Activated effector memory CD4-positive, alpha-beta T cell treated with Interleukin-2 at 50 U/mL for 16 hours (primary cell): ENCODE measurements around the gene MAP2K1.
"Not testable (repeated sequence)": the region's sequence is repeated elsewhere in the genome, so short reads cannot be mapped to it uniquely, and the experiment has no call there.

Experiments
- DNase-seq: peaks from one replicate; pipeline ENCODE4 v3.0.0-alpha.2; 2020

The MAP2K1 gene

DNA sequence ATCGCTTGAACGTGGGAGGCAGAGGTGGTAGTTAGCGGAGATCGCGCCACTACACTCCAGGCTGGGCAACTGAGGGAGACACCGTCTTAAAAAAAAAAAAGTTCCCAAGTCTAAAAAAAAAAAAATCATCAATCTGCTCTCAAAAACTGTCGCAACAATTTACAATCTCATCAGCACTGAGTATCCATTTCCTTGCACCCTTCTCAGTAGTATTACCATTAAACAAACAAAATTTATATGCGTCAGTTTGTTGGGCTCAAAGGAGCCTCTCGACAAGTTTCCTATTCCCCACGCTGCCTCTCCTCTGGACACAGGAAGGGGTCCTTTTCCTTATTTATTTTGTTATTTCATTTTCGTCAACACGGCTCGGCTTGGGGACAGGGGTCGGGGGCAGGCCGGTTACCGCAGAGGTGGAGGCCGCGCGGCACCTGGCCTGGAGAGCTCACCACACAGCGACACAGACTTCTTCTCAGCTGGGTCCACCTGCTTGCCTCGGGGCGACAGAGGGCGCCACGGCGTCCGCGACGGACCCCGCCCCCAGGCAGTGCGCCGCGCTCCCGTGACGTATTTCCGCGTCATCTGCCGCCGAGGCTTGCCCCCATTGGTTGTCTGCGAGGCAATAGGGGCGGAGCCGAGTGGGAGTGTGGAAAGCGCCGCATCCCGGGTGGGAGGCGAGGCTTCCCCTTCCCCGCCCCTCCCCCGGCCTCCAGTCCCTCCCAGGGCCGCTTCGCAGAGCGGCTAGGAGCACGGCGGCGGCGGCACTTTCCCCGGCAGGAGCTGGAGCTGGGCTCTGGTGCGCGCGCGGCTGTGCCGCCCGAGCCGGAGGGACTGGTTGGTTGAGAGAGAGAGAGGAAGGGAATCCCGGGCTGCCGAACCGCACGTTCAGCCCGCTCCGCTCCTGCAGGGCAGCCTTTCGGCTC lies at the start of gene MAP2K1:
TSS of gene MAP2K1 (plus strand) at position 709 of the 920 bp plus-strand sequence. CDS start 436 bp downstream, outside the sequence.
- peak; percentile 98 for DNase-seq

DNA sequence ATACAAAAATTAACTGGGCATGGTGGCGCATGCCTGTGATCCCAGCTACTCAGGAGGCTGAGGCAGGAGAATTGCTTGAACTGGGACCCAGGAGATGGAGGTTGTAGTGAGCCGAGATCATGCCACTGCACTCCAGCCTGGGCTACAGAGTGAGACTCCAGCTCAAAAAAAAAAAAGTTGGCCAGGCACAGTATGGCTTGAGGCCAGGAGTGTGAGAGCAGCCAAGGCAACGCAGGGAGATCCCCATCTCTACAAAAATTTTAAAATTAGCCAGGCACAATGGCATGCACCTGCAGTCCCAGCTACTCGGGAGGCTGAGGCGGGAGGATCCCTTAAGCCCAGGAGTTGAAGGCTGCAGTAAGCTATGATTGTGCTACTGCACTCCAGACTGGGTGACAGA lies 38.2 kb upstream of the MAP2K1 start:
- not testable (repeated sequence) for DNase-seq

DNA sequence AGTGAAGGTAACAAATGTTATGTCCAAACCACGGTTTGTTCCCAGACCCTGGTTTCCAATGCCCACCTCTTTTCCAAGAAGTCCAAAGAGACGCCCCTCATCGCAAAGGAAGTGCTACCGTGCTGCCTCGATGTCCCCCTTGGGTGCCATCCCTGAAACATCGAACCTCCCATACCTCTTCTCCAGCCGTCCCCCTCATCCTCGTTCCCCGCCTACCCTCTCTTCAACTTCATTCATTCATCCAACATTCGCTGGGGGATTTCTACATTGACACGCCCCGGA lies 30.7 kb upstream of the MAP2K1 start:
- DNase-seq: no peak

DNA sequence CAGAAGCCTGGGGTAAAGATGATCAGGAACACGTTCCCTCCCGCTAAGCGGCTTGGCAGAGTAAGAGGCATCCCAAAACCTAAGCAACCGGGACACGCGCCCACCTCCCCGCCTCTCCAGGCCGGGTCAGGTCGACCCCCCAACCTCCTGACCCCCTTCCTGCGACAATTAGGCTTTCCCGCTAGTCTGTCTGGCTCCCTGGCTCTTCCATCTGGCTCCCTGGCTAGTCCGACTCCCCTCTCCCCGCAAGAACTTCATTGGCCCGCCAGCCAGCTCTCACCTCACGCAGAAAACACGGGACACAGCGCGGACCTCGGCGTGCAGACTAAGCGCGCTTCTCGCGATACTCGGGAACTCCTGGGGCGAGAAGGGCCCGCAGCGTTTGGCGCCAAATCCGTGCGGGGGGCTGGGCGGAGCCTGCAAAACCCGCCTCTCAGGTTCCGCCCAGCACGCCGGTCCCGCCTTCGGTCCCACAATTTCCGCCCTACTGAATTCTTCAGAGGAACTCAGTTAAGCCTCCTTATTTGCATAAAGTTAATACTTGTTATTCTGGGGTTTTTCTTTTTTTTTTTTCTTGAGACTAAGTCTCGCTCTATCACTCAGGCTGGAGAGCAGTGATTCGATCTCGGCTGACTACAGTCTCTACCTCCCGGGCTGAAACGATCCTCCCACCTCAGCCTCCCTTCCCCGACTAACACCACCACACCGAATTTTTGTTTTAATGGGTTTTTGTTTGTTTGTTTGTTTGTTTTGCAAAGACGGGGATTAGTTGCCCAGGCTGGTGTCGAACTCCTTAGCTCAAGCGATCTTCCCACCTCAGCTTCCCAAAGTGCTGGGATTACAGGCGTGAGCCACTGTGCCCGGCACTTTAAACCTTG lies 30.1 kb upstream of the MAP2K1 start, which contains the start of gene TIPIN:
TSS of gene TIPIN (minus strand) at position 327 of the 878 bp plus-strand sequence. CDS start 3,738 bp downstream, outside the sequence.
- peak; percentile 95 for DNase-seq

DNA sequence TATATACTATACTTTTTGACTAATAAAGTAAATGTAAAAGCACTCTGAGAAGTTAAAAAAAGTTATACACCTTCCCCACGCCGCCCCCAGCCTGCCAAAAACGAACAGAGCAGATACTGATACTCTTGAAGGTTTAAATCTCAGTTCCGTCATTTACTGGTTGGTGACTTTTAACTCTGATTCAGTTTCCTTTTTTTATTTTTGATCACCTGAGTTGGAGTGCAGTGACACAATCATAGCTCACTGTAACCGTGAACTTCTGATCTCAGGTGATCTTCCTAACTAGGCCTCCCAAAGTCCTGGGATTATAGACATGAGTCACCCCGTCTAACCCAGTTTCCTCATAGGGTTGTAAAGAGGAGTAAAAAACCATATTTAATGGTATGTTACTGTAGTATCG lies 27.0 kb upstream of the MAP2K1 start:
- no peak for DNase-seq

DNA sequence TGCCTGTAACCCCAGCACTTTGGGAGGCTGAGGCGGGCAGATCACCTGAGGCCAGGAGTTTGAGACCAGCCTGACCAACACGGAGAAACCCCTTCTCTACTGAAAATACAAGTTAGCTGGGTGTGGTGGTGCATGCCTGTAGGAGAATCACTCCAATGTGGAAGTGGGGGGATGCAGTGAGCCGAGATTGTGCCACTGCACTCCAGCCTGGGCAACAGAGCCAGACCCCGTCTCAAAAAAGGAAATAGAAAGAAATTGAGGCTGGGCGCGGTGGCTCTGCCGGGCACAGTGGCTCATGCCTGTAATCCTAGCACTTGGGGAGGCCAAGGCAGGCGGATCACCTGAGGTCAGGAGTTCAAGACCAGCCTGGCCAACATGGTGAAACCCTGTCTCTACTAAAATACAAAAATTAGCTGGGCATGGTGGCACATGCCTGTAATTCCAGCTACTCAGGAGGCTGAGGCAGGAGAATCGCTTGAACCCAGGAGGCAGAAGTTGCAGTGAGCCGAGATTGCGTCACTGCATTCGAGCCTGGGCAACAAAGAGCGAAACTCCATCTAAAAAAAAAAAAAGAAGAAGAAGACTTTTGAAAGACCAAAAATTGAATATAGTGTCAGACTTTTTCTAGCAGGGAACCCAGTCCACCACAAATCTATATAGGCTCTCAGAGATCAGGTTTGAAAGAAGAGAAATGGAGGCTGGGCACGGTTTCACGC lies 24.8 kb upstream of the MAP2K1 start:
- DNase-seq: not testable (repeated sequence)

DNA sequence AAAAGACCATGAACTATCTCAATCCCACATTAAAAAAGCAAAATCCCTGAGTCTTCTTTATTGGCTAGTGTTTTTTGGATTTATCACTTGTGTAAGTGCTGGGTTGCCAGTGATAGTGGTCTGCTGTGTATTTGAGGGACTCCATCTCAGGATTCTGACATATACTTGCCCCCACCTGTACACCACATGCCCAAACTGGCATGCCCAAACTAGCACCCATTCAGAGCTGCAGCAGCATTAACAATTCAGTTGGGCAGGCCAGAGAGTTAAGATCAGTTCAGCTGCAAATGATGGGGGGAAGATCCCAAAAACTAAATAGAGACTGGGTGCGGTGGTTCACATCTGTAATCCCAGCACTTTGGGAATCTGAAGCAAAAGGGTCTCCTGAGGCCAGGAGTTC lies 23.9 kb upstream of the MAP2K1 start:
- no peak for DNase-seq

DNA sequence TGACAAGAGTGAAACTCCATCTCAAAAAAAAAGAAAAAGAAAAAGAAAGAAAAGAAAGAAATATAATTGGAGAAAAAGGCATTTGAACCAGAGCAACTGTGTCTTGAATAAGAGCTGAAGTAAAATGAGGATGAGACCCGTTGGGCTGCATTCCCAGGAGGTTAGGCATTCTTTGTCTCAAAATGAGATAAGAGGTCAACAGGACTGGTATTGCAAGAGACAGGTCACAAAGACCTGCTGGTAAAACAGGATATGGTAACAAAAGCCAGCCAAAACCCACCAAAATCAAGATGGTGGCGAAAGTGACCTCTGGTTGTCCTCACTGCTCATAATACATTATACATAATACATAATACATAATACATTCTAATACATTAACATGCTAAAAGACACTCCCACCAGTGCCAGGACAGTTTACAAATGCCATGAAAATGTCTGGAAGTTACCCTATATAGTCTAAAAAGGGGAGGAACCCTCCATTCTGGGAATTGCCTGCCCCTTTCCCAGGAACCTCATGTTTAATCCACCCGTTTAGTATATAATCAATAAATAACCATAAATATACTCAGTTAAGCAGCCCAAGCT lies 21.7 kb upstream of the MAP2K1 start:
- DNase-seq: no peak

DNA sequence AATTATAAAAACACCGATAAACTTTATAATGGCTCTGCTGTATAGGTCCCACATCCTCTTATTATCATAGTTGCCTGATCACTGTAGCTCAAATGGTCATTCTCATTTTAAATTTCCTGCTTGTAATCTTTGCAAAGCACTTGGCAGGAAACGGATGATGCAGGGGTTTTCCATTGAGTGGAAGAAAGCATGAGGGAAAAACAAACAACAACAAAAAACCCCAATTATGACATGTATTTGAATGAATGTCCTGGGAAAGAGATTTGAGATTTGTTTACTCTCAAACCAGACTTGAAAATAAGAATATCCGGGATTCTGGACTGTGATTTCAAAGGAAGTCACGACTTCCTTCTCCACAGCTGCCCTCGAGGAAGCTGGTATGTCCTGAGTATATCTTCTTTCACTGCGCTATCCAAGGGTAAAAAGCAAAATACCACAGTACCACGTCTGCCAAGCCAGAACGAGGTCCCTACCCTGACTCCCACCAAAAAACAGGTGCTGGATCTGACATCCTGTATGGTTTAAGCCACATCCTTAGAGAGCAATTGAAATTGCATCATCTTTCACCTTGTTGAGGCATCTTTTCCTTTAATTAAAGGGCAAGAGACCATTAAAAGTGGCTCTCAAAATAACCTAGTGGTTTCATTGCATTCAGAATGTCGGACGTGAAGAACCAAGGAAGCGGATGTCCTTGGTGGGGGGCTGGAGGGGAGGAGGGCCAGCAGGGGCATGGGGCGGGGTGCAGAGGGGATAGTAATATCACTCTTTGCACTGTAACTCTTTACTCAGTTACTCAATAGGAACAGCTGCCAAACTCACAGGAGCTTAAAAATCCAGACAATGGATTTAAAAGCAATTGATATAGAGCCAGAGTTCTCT lies 16.7 kb upstream of the MAP2K1 start:
- no peak for DNase-seq

DNA sequence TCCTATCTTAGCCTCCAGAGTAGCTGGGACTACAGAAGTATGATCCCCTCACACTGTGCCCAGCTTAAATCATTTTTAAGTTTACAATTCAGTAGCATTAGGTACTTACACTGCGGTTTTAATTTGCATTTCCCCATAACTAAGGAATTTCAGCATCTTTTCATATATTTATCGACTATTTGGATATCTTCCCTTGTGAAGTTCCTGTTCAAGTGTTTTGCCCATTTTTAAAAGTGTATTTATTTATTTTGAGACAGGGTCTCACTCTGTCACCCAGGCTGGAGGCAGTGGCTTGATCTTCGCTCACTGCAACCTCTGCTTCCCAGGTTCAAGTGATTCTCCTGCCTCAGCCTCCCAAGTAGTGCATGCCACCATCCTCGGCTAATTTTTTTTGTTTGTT lies 12.5 kb upstream of the MAP2K1 start:
- no peak for DNase-seq

DNA sequence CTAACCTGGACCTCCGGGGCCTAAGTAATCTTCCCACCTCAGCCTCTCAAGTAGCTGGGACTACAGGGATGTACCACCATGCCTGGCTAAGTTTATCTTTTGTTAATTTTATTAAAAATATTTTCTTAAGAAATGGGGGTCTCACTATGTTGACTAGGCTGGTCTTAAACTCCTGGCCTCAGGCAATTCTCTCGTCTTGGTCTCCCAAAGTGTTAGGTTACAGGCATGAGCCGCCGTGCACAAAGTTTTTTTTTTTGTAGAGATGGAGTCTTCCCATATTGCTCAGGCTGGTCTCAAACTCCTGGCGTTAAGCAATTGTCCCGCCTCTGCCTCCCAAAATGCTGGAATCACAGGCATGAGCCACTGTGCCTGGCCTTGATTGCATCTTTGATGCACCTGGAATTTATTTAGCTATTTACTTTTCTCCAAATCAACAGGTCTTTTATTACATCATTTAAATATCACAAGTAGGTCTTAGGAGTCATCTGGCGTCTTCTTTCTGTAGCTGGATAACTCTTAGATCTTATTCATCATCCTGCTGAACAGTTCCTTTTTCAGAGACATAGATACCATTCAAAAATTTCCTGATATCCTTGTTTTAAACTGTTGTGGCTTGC lies 7.8 kb upstream of the MAP2K1 start:
- DNase-seq: no peak

DNA sequence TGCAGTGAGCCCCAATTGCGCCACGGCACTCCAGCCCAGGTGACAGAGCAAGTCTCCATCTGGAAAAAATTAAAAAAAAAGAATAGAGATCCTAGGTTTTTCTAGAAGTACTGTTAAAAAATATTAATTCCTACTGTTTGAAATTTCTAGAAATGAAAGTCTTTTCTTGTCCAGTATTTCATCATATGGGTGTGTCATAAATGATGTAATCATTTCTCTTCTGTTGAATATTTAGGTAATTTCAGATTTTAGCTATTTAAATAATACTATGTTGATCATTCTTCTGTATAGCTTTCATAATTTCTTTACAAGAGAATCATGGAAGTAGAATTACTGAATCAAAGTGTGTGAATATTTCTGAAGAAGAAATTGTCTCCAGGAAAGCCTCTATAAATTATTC lies 5.3 kb upstream of the MAP2K1 start:
- DNase-seq: not testable (repeated sequence)

DNA sequence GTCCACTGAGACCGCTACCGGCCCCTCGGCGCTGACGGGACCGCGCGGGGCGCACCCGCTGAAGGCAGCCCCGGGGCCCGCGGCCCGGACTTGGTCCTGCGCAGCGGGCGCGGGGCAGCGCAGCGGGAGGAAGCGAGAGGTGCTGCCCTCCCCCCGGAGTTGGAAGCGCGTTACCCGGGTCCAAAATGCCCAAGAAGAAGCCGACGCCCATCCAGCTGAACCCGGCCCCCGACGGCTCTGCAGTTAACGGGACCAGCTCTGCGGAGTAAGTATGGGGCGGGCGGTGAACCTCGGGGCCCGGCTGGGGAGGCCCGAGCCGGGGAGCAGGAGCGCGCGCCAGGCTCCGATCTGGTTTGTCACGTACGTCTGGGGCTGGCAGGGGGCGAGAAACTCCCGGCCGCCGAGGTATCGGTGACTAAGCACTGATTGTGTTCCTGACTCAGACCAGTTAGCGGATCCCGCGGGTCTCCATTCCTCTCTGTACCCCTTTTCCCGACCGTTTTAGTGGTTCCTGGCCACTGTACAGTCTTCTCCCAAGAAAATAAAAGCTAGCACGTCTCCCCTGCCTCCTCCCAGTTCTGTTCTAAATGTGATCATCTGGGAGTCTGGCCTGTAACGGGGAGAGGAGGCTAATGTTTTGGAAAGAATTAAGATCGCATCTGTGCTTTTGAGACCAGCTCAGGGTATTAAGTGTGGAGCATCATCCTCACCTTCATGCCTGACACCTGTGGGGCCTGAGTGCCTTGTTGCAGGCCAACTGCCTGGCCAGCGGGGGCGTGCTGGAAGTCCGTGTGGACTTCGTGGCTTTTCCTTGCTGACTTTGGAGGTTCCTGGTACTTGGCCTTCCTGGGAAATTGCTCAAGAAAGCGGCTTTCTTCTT lies 691 bp downstream of the MAP2K1 start:
- DNase-seq: peak; percentile 59

DNA sequence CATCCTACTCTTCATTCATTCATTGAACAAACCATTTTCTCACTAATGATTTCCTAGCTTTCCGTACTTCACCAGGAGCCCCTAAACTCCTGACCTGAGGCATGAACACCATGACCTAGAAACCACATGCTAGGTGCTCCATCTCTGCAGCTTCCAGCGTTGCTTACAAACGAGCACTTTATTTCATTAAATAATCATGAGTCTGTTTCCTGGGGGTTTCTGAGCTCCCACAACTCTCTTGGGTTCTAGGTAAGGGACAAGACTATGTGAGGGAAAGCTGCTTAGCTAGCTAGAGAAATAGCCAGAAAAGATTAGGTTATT lies 1.3 kb downstream of the MAP2K1 start:
- DNase-seq: no peak

DNA sequence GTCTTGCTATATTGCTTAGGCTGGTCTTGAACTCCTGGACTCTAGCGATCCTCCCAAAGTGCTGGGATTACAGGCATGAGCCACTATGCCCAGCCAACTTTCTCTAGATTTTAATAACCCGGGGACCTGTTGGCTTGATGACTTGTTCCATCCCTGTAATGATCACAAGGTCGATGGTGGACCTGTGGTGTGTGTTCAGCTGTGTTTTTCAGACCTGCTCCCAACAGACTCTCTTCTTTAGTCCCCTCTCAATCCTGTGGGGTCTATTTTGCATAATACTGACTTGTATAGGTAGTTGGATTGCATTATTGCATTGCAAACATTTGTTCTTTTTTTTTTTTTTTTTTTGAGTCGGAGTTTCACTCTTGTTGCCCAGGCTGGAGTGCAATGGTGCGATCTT lies 1.9 kb downstream of the MAP2K1 start:
- no peak for DNase-seq

DNA sequence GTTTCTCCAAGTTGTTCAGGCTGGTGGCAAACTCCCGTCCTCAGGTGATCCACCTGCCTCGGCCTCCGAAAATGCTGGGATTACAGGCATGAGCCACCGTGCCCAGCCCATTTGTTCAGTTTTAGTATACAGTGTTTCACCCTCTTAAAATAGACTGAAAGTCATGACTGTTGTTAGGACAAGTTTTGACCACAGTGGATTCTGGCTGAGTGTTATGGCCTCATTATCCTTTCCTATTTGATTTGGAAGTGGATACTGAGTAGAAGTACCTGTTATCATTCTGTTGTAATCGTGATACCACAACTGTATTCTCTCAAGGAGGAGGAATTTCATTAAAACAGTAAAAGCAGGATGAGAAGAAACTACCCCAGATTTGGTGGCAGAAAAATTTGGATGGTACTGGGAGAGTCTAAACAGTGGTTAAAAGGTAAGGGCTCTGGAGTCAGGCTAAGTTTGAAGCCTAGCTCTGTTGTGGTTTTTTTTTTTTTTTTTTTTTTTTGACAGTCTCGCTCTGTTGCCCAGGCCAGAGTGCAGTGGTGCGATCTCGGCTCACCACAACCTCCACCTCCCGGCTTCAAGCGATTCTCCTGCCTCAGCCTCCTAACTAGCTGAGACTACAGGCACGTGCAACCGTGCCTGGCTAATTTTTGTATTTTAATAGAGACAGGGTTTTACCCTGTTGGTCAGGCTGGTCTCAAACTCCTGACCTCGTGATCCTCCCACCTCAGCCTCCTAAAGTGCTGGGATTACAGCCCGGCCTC lies 2.6 kb downstream of the MAP2K1 start:
- DNase-seq: peak; percentile 15

DNA sequence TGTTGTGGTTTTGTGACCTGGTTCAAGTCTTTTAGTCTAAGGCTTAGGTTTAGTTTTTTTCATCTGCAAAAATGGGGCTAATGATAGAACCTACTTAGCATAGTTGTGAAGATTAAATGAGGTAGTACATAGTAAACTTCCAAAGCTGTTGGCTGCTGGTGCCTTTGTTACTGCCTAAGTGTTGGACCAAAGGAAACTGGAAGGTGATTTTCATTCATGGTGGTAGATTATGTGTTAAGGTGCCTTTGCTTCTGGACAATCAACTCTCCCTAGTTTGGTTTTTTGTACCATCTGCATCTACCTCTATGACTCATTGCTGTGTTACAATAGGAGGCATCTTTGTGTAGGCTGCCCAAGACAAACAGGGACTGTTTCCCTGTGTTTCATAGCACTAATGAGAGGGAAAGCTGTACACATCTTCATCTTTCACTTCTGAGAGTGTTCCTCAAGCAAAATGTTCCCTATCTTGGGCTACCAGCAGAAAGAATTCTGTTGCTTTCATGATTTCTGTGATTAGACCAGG lies 3.2 kb downstream of the MAP2K1 start:
- no peak for DNase-seq

DNA sequence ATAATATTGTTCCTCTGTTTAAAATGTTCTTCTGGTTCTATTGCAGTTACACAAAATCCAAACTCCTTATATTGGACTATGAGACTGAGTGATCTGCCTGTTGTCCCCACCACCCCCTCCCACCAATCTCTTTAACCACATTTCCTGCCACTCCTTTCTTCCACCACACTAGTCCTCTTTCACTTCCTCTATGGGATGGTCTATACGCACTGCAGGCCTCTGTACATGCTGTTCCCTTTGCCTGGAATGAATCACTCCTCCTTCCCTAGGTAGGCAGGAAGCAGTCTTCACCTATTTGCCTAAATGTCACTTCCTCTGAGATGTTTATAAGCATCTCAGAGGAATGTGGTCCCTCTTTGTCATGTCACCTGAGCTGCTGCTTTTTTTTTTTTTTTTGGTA lies 4.0 kb downstream of the MAP2K1 start:
- peak; percentile 6 for DNase-seq

DNA sequence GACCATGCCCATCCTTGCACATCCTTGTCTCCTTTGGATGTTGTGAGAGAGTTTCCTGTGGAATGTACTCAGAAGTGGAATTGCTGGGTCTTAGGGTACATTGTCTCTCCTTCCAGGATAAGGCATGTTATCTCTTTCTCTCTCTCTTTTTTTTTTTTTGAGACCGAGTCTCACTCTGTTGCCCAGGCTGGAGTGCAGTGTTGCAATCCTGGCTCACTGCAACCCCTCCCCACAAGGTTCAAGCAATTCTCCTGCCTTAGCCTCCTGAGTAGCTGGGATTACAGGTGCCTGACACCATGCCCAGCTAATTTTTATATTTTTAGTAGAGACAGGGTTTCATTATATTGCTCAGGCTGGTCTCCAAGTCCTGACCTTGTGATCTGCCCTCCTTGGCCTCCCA lies 6.3 kb downstream of the MAP2K1 start:
- DNase-seq: not testable (repeated sequence)
